CD14-positive monocyte (primary cell): ENCODE measurements around the gene RIPK3. TPM values are rescaled to one million over a fixed set of nuclear protein-coding genes. Genes with fewer than 3 reads are reported as not detected.

ENCODE experiments used
- DNase-seq, 3 donors: peaks; one replicate each; pipeline ENCODE4 v3.0.0-alpha.2; 2011 to 2022
- H2AFZ ChIP-seq: 2 replicates; pipeline ENCODE4 v1.6.0; 2012; ENCODE audit warnings: mild to moderate bottlenecking, low read depth, low read length, inconsistent platforms; ENCODE audit not compliant: insufficient read depth, poor library complexity, severe bottlenecking
- H3K27ac ChIP-seq, 2 donors: 1 replicate in 1 of 2; 2 replicates in 1 of 2; pipeline ENCODE4 v1.5.1; 2012 to 2013; ENCODE audit warnings: low read length in 2 of 2, control low read depth in 1 of 2, inconsistent platforms in 1 of 2, low read depth in 1 of 2, mild to moderate bottlenecking in 1 of 2
- H3K27me3 ChIP-seq, 2 donors: one replicate each; pipeline versions ENCODE4 v1.6.0 to v1.6.1; 2011 to 2013; ENCODE audit warnings: low read length in 2 of 2; ENCODE audit not compliant: control insufficient read depth in 2 of 2, insufficient read depth in 2 of 2
- H3K36me3 ChIP-seq, 2 donors: replicated peaks in 1 of 2; 1 replicate in 1 of 2; 2 replicates in 1 of 2; pipeline versions ENCODE4 v1.5.1 to v1.6.1; 2012 to 2013; ENCODE audit warnings: low read length in 2 of 2, control low read depth in 1 of 2, inconsistent platforms in 1 of 2, mild to moderate bottlenecking in 1 of 2; ENCODE audit not compliant: insufficient read depth in 2 of 2, control insufficient read depth in 1 of 2
- H3K4me1 ChIP-seq, 2 donors: 1 replicate in 1 of 2; 2 replicates in 1 of 2; pipeline versions ENCODE4 v1.5.1 to v1.6.1; 2012 to 2013; ENCODE audit warnings: low read length in 2 of 2, control low read depth in 1 of 2, inconsistent platforms in 1 of 2, mild to moderate bottlenecking in 1 of 2, moderate library complexity in 1 of 2; ENCODE audit not compliant: insufficient read depth in 2 of 2, control insufficient read depth in 1 of 2
- H3K4me2 ChIP-seq: replicated peaks from 2 replicates; pipeline ENCODE3; 2012; ENCODE audit warnings: low read length, moderate library complexity, mild to moderate bottlenecking; ENCODE audit not compliant: poor library complexity, severe bottlenecking; ENCODE audit errors: extremely low read depth
- H3K4me3 ChIP-seq, 3 experiments: fragments of 200-600 bp in 1 of 3; sonication (generic) in 1 of 3; replicated peaks in 1 of 3; 1 replicate in 2 of 3; 2 replicates in 1 of 3; pipeline ENCODE4 v1.5.1; 2011 to 2013; ENCODE audit warnings: low read length in 3 of 3, mild to moderate bottlenecking in 3 of 3, control low read depth in 2 of 3, low read depth in 2 of 3, inconsistent platforms in 1 of 3, moderate library complexity in 1 of 3
- H3K79me2 ChIP-seq: 2 replicates; pipeline ENCODE4 v1.6.0; 2012; ENCODE audit warnings: mild to moderate bottlenecking, control low read depth, inconsistent platforms, low read length, moderate library complexity; ENCODE audit not compliant: insufficient read depth
- H3K9ac ChIP-seq: 2 replicates; pipeline ENCODE4 v1.6.0; 2017; ENCODE audit warnings: low read length, mild to moderate bottlenecking; ENCODE audit not compliant: insufficient read depth, poor library complexity, severe bottlenecking
- H3K9me3 ChIP-seq, 2 donors: replicated peaks in 1 of 2; 1 replicate in 1 of 2; 2 replicates in 1 of 2; pipeline versions ENCODE4 v1.5.1 to v1.6.1; 2012 to 2013; ENCODE audit warnings: low read length in 2 of 2, control low read depth in 1 of 2; ENCODE audit not compliant: control insufficient read depth in 1 of 2, insufficient read depth in 1 of 2
- H4K20me1 ChIP-seq: 2 replicates; pipeline ENCODE4 v1.6.0; 2012; ENCODE audit warnings: mild to moderate bottlenecking, low read length, control low read depth, moderate library complexity; ENCODE audit not compliant: insufficient read depth
- H3K27ac Mint-ChIP-seq, 7 donors: one replicate each; pipeline ENCODE4 v1.8.0; 2020; ENCODE audit warnings: mild to moderate bottlenecking in 7 of 7, mixed read lengths in 7 of 7, moderate library complexity in 6 of 7, inconsistent platforms in 2 of 7
- H3K27me3 Mint-ChIP-seq, 3 donors: one replicate each; pipeline ENCODE4 v1.8.0; 2021 to 2022; ENCODE audit warnings: low read depth in 3 of 3, mild to moderate bottlenecking in 3 of 3, mixed read lengths in 3 of 3, moderate library complexity in 3 of 3, inconsistent platforms in 1 of 3
- H3K36me3 Mint-ChIP-seq, 2 donors: one replicate each; pipeline ENCODE4 v1.8.0; 2020; ENCODE audit warnings: mixed read lengths in 2 of 2, inconsistent platforms in 1 of 2, mild to moderate bottlenecking in 1 of 2
- H3K4me1 Mint-ChIP-seq: one replicate; pipeline ENCODE4 v1.8.0; 2020; ENCODE audit warnings: mild to moderate bottlenecking, mixed read lengths
- H3K4me3 Mint-ChIP-seq, 2 donors: one replicate each; pipeline ENCODE4 v1.8.0; 2020; ENCODE audit warnings: mild to moderate bottlenecking in 2 of 2, mixed read lengths in 2 of 2, moderate library complexity in 1 of 2
- H3K9me3 Mint-ChIP-seq, 7 donors: one replicate each; pipeline ENCODE4 v1.8.0; 2020 to 2022; ENCODE audit warnings: mixed read lengths in 7 of 7, mild to moderate bottlenecking in 6 of 7, moderate library complexity in 6 of 7, inconsistent platforms in 2 of 7
- WGBS: methylation state at CpG from one replicate; pipeline ENCODE4 v1.1.5; 2013; ENCODE audit warnings: missing lambda C conversion rate; ENCODE audit not compliant: insufficient coverage; 5-methylcytosine and 5-hydroxymethylcytosine counted together
- intact Hi-C, 2 donors: fragments of 100-400 bp; cut with micrococcal nuclease; formaldehyde crosslinking; loops; one replicate each; pipeline versions ENCODE4 v1.15.0 to v1.15.1; 2023
- polyA plus RNA-seq, 3 donors: library from polyadenylated mRNA; depleted of rRNA in 1 of 3; unstranded in 2 of 3; stranded (reverse) in 1 of 3; fragments of 300-500 nt in 2 of 3; fragments of >200 nt in 1 of 3; fragmentation: Illumina TruSeq in 2 of 3; gene quantifications; 1 replicate in 2 of 3; 2 replicates in 1 of 3; pipeline ENCODE4 v1.2.3, GENCODE V29; 2012 to 2021
- TF ChIP-seq, protein P1 (sequence below): fragments of 200-600 bp; IDR thresholded peaks from one replicate; pipeline ENCODE4 v1.8.0; 2022; ENCODE audit warnings: antibody characterized with exemption, mild to moderate bottlenecking

The RIPK3 gene
- polyA plus RNA-seq, 3 donors, result 11.7 to 69.6 (median 11.8) TPM

DNA sequence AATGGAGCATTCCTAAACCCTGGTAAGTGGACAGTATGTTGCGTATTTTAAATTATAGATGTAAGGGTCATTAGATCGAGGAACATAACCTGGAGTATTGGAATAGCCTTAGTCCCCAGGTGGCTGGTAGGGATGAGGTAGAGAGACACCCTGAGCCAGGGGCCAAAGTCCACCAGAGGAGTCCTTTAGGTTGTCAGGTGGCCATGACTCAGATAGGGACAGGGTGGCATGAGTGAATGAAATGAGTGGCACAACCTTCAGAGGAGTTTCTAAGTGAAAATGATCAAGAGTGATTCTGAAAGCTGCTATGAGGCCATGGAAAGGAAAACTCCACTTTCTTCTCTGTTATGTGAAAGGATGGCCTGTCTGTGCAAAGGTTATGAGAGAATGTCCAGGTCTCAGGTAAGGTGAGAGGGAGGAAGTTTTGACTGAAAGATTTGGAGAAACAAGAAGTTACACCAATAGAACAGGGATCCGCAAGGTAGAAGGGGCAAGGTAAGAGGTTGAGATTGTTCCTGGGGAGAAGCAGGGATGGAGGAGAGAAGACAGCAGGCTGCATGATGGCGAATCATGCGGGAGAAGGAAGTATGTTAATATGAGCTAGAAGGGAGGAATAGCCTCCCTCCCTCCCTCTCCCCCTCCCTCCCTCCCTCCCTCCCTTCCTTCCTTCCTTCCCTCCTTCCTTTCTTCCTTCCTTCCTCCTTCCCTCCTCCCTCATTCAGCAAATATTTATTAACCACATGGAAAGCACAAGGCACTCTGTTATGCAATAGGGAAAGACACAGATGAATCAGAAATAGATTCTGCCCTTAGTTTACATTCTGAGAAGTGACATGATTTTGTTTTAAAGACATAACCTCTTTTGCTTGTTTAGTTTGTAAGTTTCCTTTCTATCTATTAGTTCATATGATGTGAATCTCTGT, 14.0 kb upstream of the RIPK3 start:
- Histone ChIP-seq H2AFZ (no peak overlapping the region), H3K36me3 (no peaks in the 10 kb centered on the region), H3K27me3 (peaks cover 3 to 4% of the 10 kb centered on the region in 2 donors), H3K4me1 (peaks cover 11 to 13% of the 10 kb centered on the region in 2 donors), H3K27ac (no peak overlapping the region), H3K4me3 (no peak overlapping the region), H4K20me1 (no peaks in the 10 kb centered on the region), H3K9ac (no peak overlapping the region), H3K9me3 (no peaks in the 10 kb centered on the region), H3K79me2 (no peaks in the 10 kb centered on the region), H3K4me2 (no peak overlapping the region)
- TF ChIP-seq, protein P1, sequence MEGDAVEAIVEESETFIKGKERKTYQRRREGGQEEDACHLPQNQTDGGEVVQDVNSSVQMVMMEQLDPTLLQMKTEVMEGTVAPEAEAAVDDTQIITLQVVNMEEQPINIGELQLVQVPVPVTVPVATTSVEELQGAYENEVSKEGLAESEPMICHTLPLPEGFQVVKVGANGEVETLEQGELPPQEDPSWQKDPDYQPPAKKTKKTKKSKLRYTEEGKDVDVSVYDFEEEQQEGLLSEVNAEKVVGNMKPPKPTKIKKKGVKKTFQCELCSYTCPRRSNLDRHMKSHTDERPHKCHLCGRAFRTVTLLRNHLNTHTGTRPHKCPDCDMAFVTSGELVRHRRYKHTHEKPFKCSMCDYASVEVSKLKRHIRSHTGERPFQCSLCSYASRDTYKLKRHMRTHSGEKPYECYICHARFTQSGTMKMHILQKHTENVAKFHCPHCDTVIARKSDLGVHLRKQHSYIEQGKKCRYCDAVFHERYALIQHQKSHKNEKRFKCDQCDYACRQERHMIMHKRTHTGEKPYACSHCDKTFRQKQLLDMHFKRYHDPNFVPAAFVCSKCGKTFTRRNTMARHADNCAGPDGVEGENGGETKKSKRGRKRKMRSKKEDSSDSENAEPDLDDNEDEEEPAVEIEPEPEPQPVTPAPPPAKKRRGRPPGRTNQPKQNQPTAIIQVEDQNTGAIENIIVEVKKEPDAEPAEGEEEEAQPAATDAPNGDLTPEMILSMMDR, result no peak
- H3K4me3 Mint-ChIP-seq, result peak overlapping the region in 1 of 2 donors; percentile 32
- no CpG with 5 or more reads among the region's 5 CpGs for WGBS
- peak in 1 of 3 donors; percentile 69 for DNase-seq
- peaks cover 16% of the 10 kb centered on the region for H3K4me1 Mint-ChIP-seq
- no peaks in the 10 kb centered on the region for H3K36me3 Mint-ChIP-seq
- peak overlapping the region in 3 of 7 donors; percentile 6 to 72 (median 47) for H3K27ac Mint-ChIP-seq
- H3K9me3 Mint-ChIP-seq, result peaks cover 0 to 1% (median 0%) of the 10 kb centered on the region in 7 donors
- intact Hi-C loops, result no loop called here
- H3K27me3 Mint-ChIP-seq, result peaks cover 5 to 21% (median 18%) of the 10 kb centered on the region in 3 donors

DNA sequence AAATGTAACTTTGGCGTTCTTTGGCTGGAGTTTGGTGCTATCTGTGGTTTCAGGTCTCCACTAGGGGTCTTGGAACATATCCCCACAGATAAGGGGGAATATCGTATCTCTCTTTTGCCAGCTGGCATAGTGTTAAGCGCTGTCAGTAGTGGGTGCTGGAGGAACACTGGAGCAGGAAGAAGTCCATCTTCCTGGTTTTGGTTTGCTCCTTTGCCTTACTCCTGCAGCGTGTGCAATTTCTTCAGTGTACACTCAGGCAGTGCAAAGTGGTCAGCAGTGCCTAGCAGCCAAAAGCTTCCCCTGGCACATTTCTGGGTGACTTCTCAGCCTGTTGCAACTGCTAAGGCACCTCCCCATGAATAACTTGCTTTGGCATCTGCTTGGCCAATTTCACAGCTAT, 11.7 kb upstream of the RIPK3 start:
- peaks cover 5 to 24% (median 20%) of the 10 kb centered on the region in 3 donors for H3K27me3 Mint-ChIP-seq
- Histone ChIP-seq H3K4me2 (no peak overlapping the region), H3K27ac (no peak overlapping the region), H3K36me3 (no peaks in the 10 kb centered on the region), H3K79me2 (no peaks in the 10 kb centered on the region), H3K9ac (no peak overlapping the region), H3K9me3 (no peaks in the 10 kb centered on the region), H3K27me3 (peaks cover 3 to 9% of the 10 kb centered on the region in 2 donors), H4K20me1 (no peaks in the 10 kb centered on the region), H3K4me1 (peaks cover 11 to 13% of the 10 kb centered on the region in 2 donors), H2AFZ (no peak overlapping the region), H3K4me3 (no peak overlapping the region)
- intact Hi-C loops, result no loop called here
- H3K4me3 Mint-ChIP-seq, result no peak overlapping the region
- peaks cover 0 to 1% (median 0%) of the 10 kb centered on the region in 7 donors for H3K9me3 Mint-ChIP-seq
- WGBS, result 33% methylated on average over 3 of the region's 4 CpGs
- TF ChIP-seq, protein P1, result no peak
- H3K4me1 Mint-ChIP-seq, result peaks cover 16% of the 10 kb centered on the region
- no peak overlapping the region for H3K27ac Mint-ChIP-seq
- no peaks in the 10 kb centered on the region for H3K36me3 Mint-ChIP-seq
- no peak for DNase-seq
